K562 (cell line): ENCODE measurements around the gene PPIE.
"Not testable (repeated sequence)": the region's sequence is repeated elsewhere in the genome, so short reads cannot be mapped to it uniquely, and the experiment has no call there.

ENCODE experiments used
- ARID4B ChIP-seq: sonication (generic); formaldehyde crosslinking; IDR thresholded peaks from 2 replicates; pipeline ENCODE4 v1.8.0; 2022; ENCODE audit warnings: mild to moderate bottlenecking, missing genetic modification reagents
- BRCA1 ChIP-seq, 2 experiments: fragments of 450-650 bp in 1 of 2; sonication (generic) in 1 of 2; formaldehyde crosslinking in 1 of 2; IDR thresholded peaks; 2 replicates each; pipeline versions ENCODE4 v1.5.0 to v1.6.1; 2017 to 2020; ENCODE audit warnings: mild to moderate bottlenecking in 1 of 2, missing genetic modification reagents in 1 of 2
- CREM ChIP-seq: IDR thresholded peaks from 2 replicates; pipeline ENCODE4 v1.6.1; 2014; ENCODE audit warnings: antibody characterized with exemption, low read depth
- CTCF ChIP-seq, 3 experiments: IDR thresholded peaks in 2 of 3; conservative IDR thresholded peaks in 1 of 3; 2 replicates each; pipeline ENCODE4 v1.5.1; 2011 to 2012; ENCODE audit warnings: low read length in 3 of 3, mild to moderate bottlenecking in 3 of 3, control low read depth in 2 of 3, improper control_type of control experiment in 1 of 3, inconsistent platforms in 1 of 3, low read depth in 1 of 3, mixed read lengths in 1 of 3, moderate library complexity in 1 of 3; ENCODE audit not compliant: insufficient read depth in 2 of 3
- E4F1 ChIP-seq: fragments of 250-450 bp; sonication (Bioruptor Pico); IDR thresholded peaks from 2 replicates; pipeline ENCODE4 v1.5.0; 2021; ENCODE audit warnings: mild to moderate bottlenecking, borderline replicate concordance
- MAFF ChIP-seq: IDR thresholded peaks from 2 replicates; pipeline ENCODE4 v1.6.1; 2012; ENCODE audit warnings: low read length, improper control_type of control experiment
- MTA3 ChIP-seq: fragments of 450-650 bp; formaldehyde crosslinking; IDR thresholded peaks from 2 replicates; pipeline ENCODE4 v1.6.1; 2017; ENCODE audit warnings: mild to moderate bottlenecking, borderline replicate concordance
- POLR2B ChIP-seq: fragments of 450-650 bp; IDR thresholded peaks from 2 replicates; pipeline ENCODE4 v1.6.1; 2018; ENCODE audit warnings: low read depth; ENCODE audit not compliant: partially characterized antibody
- SETDB1 ChIP-seq: IDR thresholded peaks from one replicate; pipeline ENCODE4 v1.6.1; 2012; ENCODE audit warnings: low read length, control low read depth, inconsistent platforms
- ZFP1 ChIP-seq: fragments of 450-650 bp; formaldehyde crosslinking; IDR thresholded peaks from 2 replicates; pipeline ENCODE4 v1.4.0; 2020; ENCODE audit warnings: mild to moderate bottlenecking, mixed read lengths
- ZNF124 ChIP-seq: sonication (generic); formaldehyde crosslinking; IDR thresholded peaks from 2 replicates; pipeline ENCODE4 v1.8.1; 2022; ENCODE audit warnings: missing genetic modification reagents
- ZNF174 ChIP-seq: fragments of 250-450 bp; sonication (Bioruptor Pico); IDR thresholded peaks from 2 replicates; pipeline ENCODE4 v1.4.0; 2020; ENCODE audit warnings: mild to moderate bottlenecking

GRCh38 chr1:39798859-39799769 lies 60.4 kb downstream of the PPIE start:
- TF ChIP-seq ZFP1; BRCA1 (IDR thresholded peaks at IDR 0.05); BRCA1 (CRISPR knock-in tag; IDR thresholded peaks at IDR 0.05); SETDB1; ZNF174 (CRISPR knock-in tag); ZNF124 (CRISPR knock-in tag); E4F1 (CRISPR knock-in tag); MAFF: not testable (repeated sequence)
- TF ChIP-seq ARID4B (CRISPR knock-in tag): peak; percentile 91
- TF ChIP-seq POLR2B: peak; percentile 34
- TF ChIP-seq CTCF (IDR thresholded peaks at IDR 0.05 in 2 of 3, conservative IDR thresholded peaks at IDR 0.05 in 1 of 3; ENCODE audit: insufficient read depth in 2 of 3, low read depth in 1 of 3, low read length in 3 of 3): peak in 2 of 3 experiments; percentile 76 to 77; a peak in 5 of 6 replicates
- TF ChIP-seq MTA3: 0 out of 2 replicates have a peak, but pooled peaks have one; percentile 62
- peak; percentile 87 for TF ChIP-seq CREM
